ENCODE measurements around the gene HOXA3.

The HOXA3 gene

DNA sequence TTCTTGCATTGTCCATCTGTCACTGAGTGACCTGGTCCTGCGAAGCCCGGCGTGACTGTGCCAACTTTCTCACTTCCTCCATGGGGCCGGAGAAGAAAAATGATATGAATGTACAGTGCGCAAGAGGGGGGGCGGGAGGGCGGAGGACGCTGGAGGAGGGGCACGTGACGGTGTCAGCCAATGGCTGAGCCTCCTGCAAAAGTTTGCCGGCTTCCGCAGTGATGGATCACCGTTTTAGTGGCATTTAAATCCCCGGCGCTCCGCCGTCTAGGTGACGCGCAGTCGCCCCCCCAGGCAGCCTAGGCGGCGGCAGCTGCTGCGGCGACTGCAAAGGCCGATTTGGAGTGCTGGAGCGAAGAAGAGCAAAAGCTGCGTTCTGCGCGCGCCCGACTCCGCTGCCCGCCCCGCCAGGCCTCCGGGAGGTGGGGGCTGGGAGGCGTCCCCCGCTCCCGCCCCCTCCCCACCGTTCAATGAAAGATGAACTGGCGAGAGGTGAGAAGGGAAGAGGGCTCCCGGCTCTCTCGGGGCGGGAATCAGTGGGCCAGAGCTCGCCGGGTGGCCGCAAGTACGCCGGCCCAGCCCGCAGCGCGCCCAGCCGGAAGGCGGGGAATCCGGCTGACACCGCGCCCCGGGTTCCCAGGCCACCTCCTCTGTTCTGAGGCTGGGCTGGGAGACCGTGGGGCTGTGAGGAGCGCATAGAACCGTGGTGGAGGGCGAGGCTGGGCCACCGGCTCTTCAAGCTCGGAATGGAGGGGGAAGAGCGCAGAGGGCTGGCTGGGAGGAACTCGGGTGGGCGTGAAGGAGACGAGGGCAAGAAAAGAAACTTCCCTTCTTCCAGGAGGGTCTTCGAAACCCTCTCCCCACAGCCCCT lies 56.3 kb downstream of the HOXA3 start, which contains the start of gene HOXA1:
TSS of gene HOXA1 (minus strand) at position 104 of the 871 bp plus-strand sequence. CDS start at position 16, 88 bp downstream.
- DNase-seq (ENCODE audit: low read depth, low spot score) = no peak

DNA sequence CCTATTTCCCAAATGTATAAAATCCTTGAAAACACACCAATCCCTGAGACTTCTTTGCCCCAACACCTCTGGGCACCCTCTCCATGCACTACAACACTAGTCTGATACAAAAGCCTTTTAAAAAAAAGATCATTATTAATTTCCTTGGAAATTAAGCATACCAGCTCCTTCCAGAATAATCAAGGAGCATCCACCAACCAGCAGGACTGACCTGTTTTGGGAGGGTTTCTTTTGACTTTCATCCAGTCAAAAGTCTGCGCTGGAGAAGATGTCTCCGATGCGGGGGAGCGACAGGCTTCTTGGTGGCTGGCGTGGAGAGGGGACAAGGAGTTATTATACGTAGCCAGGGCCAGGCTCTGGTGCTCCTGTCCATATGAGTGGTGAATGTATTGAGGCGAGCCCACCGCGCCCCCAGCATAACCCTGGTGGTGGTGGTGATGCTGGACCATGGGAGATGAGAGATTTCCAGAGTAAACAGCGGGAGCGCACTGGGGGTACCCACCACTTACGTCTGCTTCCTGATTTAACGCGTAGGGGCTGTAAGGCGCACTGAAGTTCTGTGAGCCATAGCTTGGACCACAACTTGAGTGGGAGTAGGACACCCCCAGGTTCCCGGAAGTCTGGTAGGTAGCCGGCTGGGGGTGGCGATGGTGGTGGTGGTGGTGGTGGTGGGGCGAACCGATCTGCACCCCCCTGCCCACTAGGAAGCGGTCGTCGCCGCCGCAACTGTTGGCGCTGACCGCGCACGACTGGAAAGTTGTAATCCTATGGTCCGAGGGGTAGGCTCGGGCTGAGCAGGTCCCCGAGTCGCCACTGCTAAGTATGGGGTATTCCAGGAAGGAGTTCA lies 57.1 kb downstream of the HOXA3 start:
- H3K36me3 ChIP-seq (ENCODE audit: control insufficient read depth, insufficient read depth, low read length) = no peaks in the 10 kb centered on the region
- no peak overlapping the region for H3K27ac ChIP-seq (ENCODE audit: low read length)
- peaks cover 81% of the 10 kb centered on the region for H3K27me3 ChIP-seq (ENCODE audit: control insufficient read depth, insufficient read depth, low read length)
- no peaks in the 10 kb centered on the region for H3K9me3 ChIP-seq (ENCODE audit: control insufficient read depth, insufficient read depth, low read length)
- H3K4me1 ChIP-seq (ENCODE audit: control insufficient read depth, insufficient read depth, low read length) = 0 out of 2 replicates have a peak, but pooled peaks cover 2% of the 10 kb centered on the region
- DNase-seq (ENCODE audit: low read depth, low spot score) = no peak
- no CpG with 5 or more reads among the region's 33 CpGs for WGBS (ENCODE audit: insufficient coverage, insufficient read length)
- peak overlapping the region; percentile 39; the same call in 1 of the 2 replicates for H3K4me3 ChIP-seq (ENCODE audit: low read length)

More for the DNA sequence above, 56.3 kb downstream of the HOXA3 start, which contains the start of gene HOXA1:
- H3K4me3 ChIP-seq (ENCODE audit: low read length) = peak within 1 kb of the TSS; percentile 39; the same call in 1 of the 2 replicates
- H3K9me3 ChIP-seq (ENCODE audit: control insufficient read depth, insufficient read depth, low read length) = no peaks in the 10 kb centered on the region
- H3K27me3 ChIP-seq (ENCODE audit: control insufficient read depth, insufficient read depth, low read length) = peaks cover 82% of the 10 kb centered on the region
- no peaks in the 10 kb centered on the region for H3K36me3 ChIP-seq (ENCODE audit: control insufficient read depth, insufficient read depth, low read length)
- WGBS (ENCODE audit: insufficient coverage, insufficient read length) = no CpG with 5 or more reads among the region's 68 CpGs
- H3K4me1 ChIP-seq (ENCODE audit: control insufficient read depth, insufficient read depth, low read length) = 0 out of 2 replicates have a peak, but pooled peaks cover 2% of the 10 kb centered on the region
- no peak within 1 kb of the TSS for H3K27ac ChIP-seq (ENCODE audit: low read length)

DNA sequence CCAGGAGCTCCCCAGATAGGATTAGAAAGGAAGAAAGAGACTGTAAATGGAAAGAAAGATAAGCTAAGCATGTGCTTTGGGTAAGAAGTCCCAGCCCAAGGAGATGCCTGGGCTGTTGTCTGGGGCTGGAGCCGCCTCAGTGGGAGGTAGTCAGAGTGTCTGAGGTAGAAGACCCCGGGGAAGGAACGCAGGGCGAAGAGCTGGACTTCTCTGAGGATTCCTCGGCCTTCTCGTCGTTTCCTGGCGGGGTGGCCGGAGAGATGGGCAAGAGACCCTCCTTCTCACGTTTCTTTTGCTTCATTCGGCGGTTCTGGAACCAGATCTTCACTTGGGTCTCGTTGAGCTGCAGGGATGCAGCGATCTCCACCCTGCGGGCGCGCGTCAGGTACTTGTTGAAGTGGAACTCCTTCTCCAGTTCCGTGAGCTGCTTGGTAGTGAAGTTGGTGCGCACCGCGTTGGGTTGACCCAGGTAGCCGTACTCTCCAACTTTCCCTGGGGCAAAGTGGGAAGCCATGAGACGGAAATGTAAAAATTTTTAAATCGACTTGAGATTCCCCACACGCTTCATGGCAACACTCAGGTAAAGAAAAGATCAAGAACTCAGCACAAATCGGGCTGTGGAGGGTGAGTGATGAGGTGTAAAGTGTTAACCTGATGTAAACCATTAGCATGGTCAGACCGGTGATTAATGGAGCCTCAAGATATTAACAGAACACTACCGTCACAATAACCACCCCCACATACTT lies 57.9 kb downstream of the HOXA3 start:
- Histone ChIP-seq H3K4me1 (ENCODE audit: control insufficient read depth, insufficient read depth, low read length) (0 out of 2 replicates have a peak, but pooled peaks cover 2% of the 10 kb centered on the region), H3K36me3 (ENCODE audit: control insufficient read depth, insufficient read depth, low read length) (no peaks in the 10 kb centered on the region), H3K27ac (ENCODE audit: low read length) (no peak overlapping the region), H3K9me3 (ENCODE audit: control insufficient read depth, insufficient read depth, low read length) (no peaks in the 10 kb centered on the region), H3K4me3 (ENCODE audit: low read length) (no peak overlapping the region), H3K27me3 (ENCODE audit: control insufficient read depth, insufficient read depth, low read length) (peaks cover 84% of the 10 kb centered on the region)
- DNase-seq (ENCODE audit: low read depth, low spot score) = no peak
- WGBS (ENCODE audit: insufficient coverage, insufficient read length) = no CpG with 5 or more reads among the region's 29 CpGs

DNA sequence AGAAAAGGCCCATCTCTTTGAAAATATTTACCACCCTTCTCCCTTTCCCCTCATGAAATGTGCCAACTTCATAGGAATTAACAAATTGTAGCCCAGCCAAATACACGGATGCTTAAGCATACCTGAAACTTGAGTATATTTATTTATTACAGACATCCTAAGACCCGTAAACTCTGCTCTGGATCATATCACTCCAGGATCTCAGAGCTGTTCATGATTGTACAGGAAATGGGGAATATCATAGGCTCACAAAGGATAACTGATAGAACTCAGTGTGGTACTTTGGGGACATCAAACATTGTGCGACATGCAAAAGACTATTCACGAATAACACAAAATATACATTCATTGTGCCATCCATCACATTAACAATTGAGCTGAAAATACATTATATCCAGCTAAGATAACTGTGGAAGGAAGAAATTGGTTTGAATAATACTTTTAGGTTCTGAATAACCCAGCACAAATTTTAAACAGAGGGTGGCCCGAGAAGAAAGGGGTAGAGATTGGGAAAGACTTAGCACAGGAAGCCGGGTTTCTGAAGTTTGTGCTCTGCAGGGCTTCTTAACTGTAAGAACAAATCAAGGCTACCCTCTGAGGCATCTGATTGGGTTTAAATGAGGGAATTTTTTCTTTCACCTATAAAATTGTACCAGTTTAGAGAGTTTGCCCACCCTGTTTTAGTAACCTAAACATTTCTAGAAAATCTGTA lies 59.0 kb downstream of the HOXA3 start:
- Histone ChIP-seq H3K4me1 (ENCODE audit: control insufficient read depth, insufficient read depth, low read length) (0 out of 2 replicates have a peak, but pooled peaks cover 2% of the 10 kb centered on the region), H3K27me3 (ENCODE audit: control insufficient read depth, insufficient read depth, low read length) (peaks cover 83% of the 10 kb centered on the region), H3K27ac (ENCODE audit: low read length) (no peak overlapping the region), H3K9me3 (ENCODE audit: control insufficient read depth, insufficient read depth, low read length) (no peaks in the 10 kb centered on the region), H3K4me3 (ENCODE audit: low read length) (no peak overlapping the region), H3K36me3 (ENCODE audit: control insufficient read depth, insufficient read depth, low read length) (no peaks in the 10 kb centered on the region)
- no peak for DNase-seq (ENCODE audit: low read depth, low spot score)
- no CpG with 5 or more reads among the region's 6 CpGs for WGBS (ENCODE audit: insufficient coverage, insufficient read length)

DNA sequence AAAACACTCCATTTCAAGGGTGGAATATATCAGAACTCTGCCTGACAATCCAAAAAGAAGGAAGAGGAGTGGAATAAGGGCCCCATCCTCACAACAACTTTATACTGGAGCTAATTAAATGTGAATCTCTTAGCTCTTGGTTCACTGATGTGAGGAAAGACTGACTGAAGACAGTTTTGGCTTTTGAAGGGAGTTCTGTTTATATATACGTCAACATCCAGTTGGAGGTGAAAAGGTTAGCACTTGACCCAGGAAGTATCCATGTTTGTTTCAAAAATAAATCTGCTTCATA lies 59.6 kb downstream of the HOXA3 start:
- Histone ChIP-seq H3K4me1 (ENCODE audit: control insufficient read depth, insufficient read depth, low read length) (0 out of 2 replicates have a peak, but pooled peaks cover 2% of the 10 kb centered on the region), H3K4me3 (ENCODE audit: low read length) (no peak overlapping the region), H3K9me3 (ENCODE audit: control insufficient read depth, insufficient read depth, low read length) (no peaks in the 10 kb centered on the region), H3K27ac (ENCODE audit: low read length) (no peak overlapping the region), H3K27me3 (ENCODE audit: control insufficient read depth, insufficient read depth, low read length) (peaks cover 83% of the 10 kb centered on the region), H3K36me3 (ENCODE audit: control insufficient read depth, insufficient read depth, low read length) (no peaks in the 10 kb centered on the region)
- WGBS (ENCODE audit: insufficient coverage, insufficient read length) = no CpG with 5 or more reads among the region's 1 CpG
- DNase-seq (ENCODE audit: low read depth, low spot score) = no peak

DNA sequence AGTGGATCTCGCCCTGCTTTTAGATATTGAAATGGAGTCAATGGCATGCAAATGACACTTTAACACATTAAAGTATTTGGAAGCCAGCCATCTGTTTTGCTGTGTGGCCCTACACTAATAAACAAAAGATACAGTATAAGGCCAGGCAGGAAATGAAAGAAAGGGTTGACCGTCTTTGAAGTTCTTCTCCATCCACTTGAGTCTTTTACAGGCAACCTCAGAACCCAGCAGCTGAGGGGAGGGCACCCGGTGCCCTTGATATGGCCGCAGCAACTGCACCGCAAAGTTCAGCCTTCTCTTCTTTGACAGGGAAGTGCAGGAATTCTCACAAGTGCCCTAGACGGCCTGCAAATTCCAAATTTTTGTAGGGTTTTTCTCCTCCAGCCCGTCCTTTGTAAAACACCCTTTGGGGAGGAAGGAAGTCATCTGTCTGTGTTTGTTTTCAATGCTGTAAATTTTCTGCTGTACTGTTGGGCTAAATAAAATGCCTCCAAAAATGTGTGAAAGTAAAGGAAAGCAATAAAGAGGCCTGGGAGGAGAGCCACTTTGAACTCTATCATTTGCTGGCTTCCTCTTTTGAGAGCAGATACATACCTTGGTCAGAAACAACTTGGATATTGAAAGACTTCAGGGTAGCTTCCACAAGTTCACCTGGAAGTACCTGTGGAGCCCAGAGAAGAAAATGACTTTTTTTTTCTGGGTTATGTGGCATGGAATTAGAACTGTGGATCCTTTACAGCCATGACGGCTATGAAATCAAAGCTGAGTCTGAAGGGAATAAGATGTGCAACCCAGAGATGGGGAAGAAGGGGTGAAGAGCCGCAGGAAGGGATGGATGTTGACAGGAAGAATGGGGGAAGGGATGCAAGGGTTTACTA lies 60.2 kb downstream of the HOXA3 start:
- Histone ChIP-seq H3K27ac (ENCODE audit: low read length) (no peak overlapping the region), H3K4me1 (ENCODE audit: control insufficient read depth, insufficient read depth, low read length) (0 out of 2 replicates have a peak, but pooled peaks cover 2% of the 10 kb centered on the region), H3K27me3 (ENCODE audit: control insufficient read depth, insufficient read depth, low read length) (peaks cover 82% of the 10 kb centered on the region), H3K4me3 (ENCODE audit: low read length) (no peak overlapping the region), H3K9me3 (ENCODE audit: control insufficient read depth, insufficient read depth, low read length) (no peaks in the 10 kb centered on the region), H3K36me3 (ENCODE audit: control insufficient read depth, insufficient read depth, low read length) (no peaks in the 10 kb centered on the region)
- no peak for DNase-seq (ENCODE audit: low read depth, low spot score)
- no CpG with 5 or more reads among the region's 9 CpGs for WGBS (ENCODE audit: insufficient coverage, insufficient read length)

DNA sequence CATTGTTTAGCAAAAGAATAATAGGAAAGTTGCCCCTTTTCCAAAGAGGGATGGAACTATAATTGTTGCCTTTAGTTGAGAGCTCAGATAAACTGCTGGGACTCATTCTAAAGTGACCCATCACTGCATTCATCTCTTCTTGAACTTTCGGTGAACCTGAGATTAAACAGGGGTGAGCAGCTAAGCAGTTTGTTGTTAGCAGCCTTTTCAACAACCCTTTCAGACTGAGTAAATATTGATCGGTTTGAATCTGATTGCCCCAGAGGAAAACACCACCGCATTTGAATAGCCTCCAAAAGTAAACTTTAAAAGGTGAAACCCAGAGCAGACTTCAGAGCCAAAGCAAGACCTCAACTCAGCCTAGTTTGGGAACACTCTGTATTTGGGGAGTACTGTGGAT lies 61.3 kb downstream of the HOXA3 start:
- H3K27ac ChIP-seq (ENCODE audit: low read length) = no peak overlapping the region
- no peaks in the 10 kb centered on the region for H3K36me3 ChIP-seq (ENCODE audit: control insufficient read depth, insufficient read depth, low read length)
- DNase-seq (ENCODE audit: low read depth, low spot score) = no peak
- H3K27me3 ChIP-seq (ENCODE audit: control insufficient read depth, insufficient read depth, low read length) = peaks cover 78% of the 10 kb centered on the region
- no CpG with 5 or more reads among the region's 3 CpGs for WGBS (ENCODE audit: insufficient coverage, insufficient read length)
- no peaks in the 10 kb centered on the region for H3K9me3 ChIP-seq (ENCODE audit: control insufficient read depth, insufficient read depth, low read length)
- 0 out of 2 replicates have a peak, but pooled peaks cover 2% of the 10 kb centered on the region for H3K4me1 ChIP-seq (ENCODE audit: control insufficient read depth, insufficient read depth, low read length)
- no peak overlapping the region for H3K4me3 ChIP-seq (ENCODE audit: low read length)

DNA sequence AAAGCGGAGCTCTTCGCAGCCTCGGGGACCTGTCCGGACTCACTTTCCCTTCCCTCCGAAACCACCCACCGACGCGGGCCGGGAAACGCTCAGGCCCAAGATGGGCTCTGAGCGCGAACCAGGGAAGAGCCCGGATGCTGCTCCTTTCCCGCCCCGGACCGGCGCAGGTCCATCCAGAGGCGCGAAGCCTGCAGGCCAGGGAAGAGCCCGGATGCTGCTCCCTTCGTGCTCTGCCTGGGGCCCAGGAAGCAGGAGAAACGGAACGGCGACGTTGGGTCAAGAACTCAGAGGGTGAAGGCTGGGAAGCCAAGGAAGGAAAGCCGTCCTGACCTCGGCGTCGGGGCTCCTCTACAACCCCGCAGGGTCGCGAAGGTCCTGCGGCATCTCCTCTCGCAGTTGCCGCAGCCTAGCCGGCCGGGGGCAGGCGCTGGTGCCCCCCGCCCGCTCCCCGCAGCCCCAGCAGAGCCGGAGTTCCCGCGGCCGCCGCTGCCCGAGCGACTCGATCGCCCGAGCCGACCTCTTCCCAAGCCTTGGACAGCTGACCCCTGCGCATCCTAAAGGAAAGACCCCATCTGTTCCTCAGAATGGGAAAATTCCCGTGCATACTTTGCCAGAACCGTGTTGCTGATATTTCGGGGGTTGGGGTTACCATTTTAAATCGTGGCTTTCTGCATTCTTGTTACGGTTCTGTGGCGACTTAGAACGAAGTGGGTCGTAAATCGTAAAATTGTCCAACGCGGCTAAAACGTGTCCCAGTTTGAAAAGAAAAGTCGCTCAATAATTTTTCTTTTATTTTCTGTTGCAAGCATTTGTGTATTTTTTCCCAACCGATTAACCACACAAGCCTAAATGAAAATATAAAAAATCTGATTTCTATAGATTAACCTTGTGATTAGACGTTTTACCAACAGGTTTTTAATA lies 64.1 kb downstream of the HOXA3 start:
- H3K4me1 ChIP-seq (ENCODE audit: control insufficient read depth, insufficient read depth, low read length) = no peaks in the 10 kb centered on the region
- peaks cover 55% of the 10 kb centered on the region for H3K27me3 ChIP-seq (ENCODE audit: control insufficient read depth, insufficient read depth, low read length)
- H3K9me3 ChIP-seq (ENCODE audit: control insufficient read depth, insufficient read depth, low read length) = no peaks in the 10 kb centered on the region
- no peaks in the 10 kb centered on the region for H3K36me3 ChIP-seq (ENCODE audit: control insufficient read depth, insufficient read depth, low read length)
- no peak overlapping the region for H3K27ac ChIP-seq (ENCODE audit: low read length)
- H3K4me3 ChIP-seq (ENCODE audit: low read length) = no peak overlapping the region; the same call in 1 of the 2 replicates
- no peak for DNase-seq (ENCODE audit: low read depth, low spot score)
- WGBS (ENCODE audit: insufficient coverage, insufficient read length) = no CpG with 5 or more reads among the region's 68 CpGs

Measured in iPS DF 6.9 (cell line).